H1 (cell line): ENCODE measurements around the gene ANKS1A. TPM values are rescaled to one million over a fixed set of nuclear protein-coding genes. Genes with fewer than 3 reads are reported as not detected.
A peak's percentile ranks its signal among the peaks of the same experiment; 100 is the strongest.

Source experiments
- CTCF ChIA-PET: fragments of 300-600 bp; sonication (Branson Sonifier 250); formaldehyde crosslinking; loops from one replicate; lab custom pipeline; 2021; ENCODE audit not compliant: partially characterized antibody; lab: Charles Lee
- POLR2A ChIA-PET: fragments of 300-600 bp; sonication (Branson Sonifier 250); formaldehyde crosslinking; loops from one replicate; lab custom pipeline; 2021; ENCODE audit warnings: inconsistent platforms; ENCODE audit not compliant: partially characterized antibody; lab: Charles Lee
- DNase-seq, 2 experiments: peaks; one replicate each; pipeline versions ENCODE4 v3.0.0 to v3.0.0-alpha.2; 2010 to 2022; ENCODE audit warnings: low spot score in 2 of 2, low read depth in 1 of 2, mixed read lengths in 1 of 2
- FAIRE-seq: peaks from 2 replicates; lab custom pipeline; 2011; peaks lifted over from hg19 to GRCh38; lab: Jason Lieb, UNC
- H2AFZ ChIP-seq: 2 replicates; pipeline ENCODE4 v1.8.1; 2012; ENCODE audit warnings: low read length, inconsistent platforms
- H2AK5ac ChIP-seq: 2 replicates; pipeline ENCODE4 v1.6.1; 2013; ENCODE audit warnings: low read depth, low read length
- H2BK120ac ChIP-seq: replicated peaks from 2 replicates; pipeline ENCODE3; 2013; ENCODE audit warnings: low read depth, low read length, inconsistent platforms
- H2BK12ac ChIP-seq: 2 replicates; pipeline ENCODE4 v1.6.1; 2013; ENCODE audit warnings: low read depth, low read length
- H2BK15ac ChIP-seq: 2 replicates; pipeline ENCODE4 v1.6.1; 2013; ENCODE audit warnings: low read length
- H2BK20ac ChIP-seq: 2 replicates; pipeline ENCODE4 v1.6.1; 2013; ENCODE audit warnings: low read length
- H2BK5ac ChIP-seq: 2 replicates; pipeline ENCODE4 v1.6.1; 2013; ENCODE audit warnings: low read depth, low read length
- H3K14ac ChIP-seq: 2 replicates; pipeline ENCODE4 v1.6.1; 2013; ENCODE audit warnings: inconsistent platforms; ENCODE audit not compliant: insufficient read length
- H3K18ac ChIP-seq: 2 replicates; pipeline ENCODE4 v1.6.1; 2013; ENCODE audit warnings: low read length; ENCODE audit errors: extremely low read depth
- H3K23ac ChIP-seq: 2 replicates; pipeline ENCODE4 v1.6.1; 2013; ENCODE audit warnings: inconsistent platforms; ENCODE audit not compliant: insufficient read length
- H3K23me2 ChIP-seq: 2 replicates; pipeline ENCODE4 v1.6.1; 2013; ENCODE audit warnings: low read depth, low read length
- H3K27ac ChIP-seq: 2 replicates; pipeline ENCODE4 v1.6.1; 2011; ENCODE audit warnings: low read depth, low read length, inconsistent platforms
- H3K27me3 ChIP-seq, 4 experiments: replicated peaks in 1 of 4; 1 replicate in 1 of 4; 2 replicates in 3 of 4; pipeline versions ENCODE4 v1.6.1 to v1.8.1; 2011 to 2013; ENCODE audit warnings: low read length in 3 of 4, mild to moderate bottlenecking in 3 of 4, inconsistent platforms in 2 of 4, mixed read lengths in 2 of 4, moderate library complexity in 1 of 4; ENCODE audit not compliant: control insufficient read depth in 3 of 4, insufficient read depth in 3 of 4; ENCODE audit errors: extremely low read depth in 1 of 4
- H3K36me3 ChIP-seq, 4 experiments: 2 replicates each; pipeline versions ENCODE4 v1.6.1 to v1.8.1; 2011 to 2013; ENCODE audit warnings: mild to moderate bottlenecking in 4 of 4, low read length in 3 of 4, moderate library complexity in 2 of 4, control low read depth in 1 of 4, inconsistent platforms in 1 of 4; ENCODE audit not compliant: insufficient read depth in 4 of 4, control insufficient read depth in 2 of 4
- H3K4ac ChIP-seq: replicated peaks from 2 replicates; pipeline ENCODE3; 2013; ENCODE audit warnings: low read length, low read depth, mixed read lengths, inconsistent platforms; ENCODE audit not compliant: insufficient read length
- H3K4me1 ChIP-seq, 4 experiments: replicated peaks in 1 of 4; 1 replicate in 1 of 4; 2 replicates in 3 of 4; pipeline versions ENCODE4 v1.6.1 to v1.8.1; 2011 to 2013; ENCODE audit warnings: low read length in 3 of 4, inconsistent platforms in 2 of 4, mixed read lengths in 1 of 4; ENCODE audit not compliant: insufficient read depth in 4 of 4, control insufficient read depth in 3 of 4
- H3K4me2 ChIP-seq, 2 experiments: 2 replicates each; pipeline versions ENCODE4 v1.6.1 to v1.8.1; 2011 to 2013; ENCODE audit warnings: low read depth in 2 of 2, low read length in 2 of 2, control low read depth in 1 of 2, inconsistent platforms in 1 of 2, mild to moderate bottlenecking in 1 of 2; ENCODE audit not compliant: insufficient read depth in 1 of 2
- H3K4me3 ChIP-seq, 4 experiments: fragments of 200-600, 300-600 bp in 1 of 4; sonication (generic), shearing (Covaris generic), sonication (Bioruptor Twin) in 1 of 4; 2 replicates each; pipeline versions ENCODE4 v1.5.1 to v1.8.1; 2011 to 2016; ENCODE audit warnings: low read length in 4 of 4, low read depth in 3 of 4, control low read depth in 2 of 4, inconsistent platforms in 2 of 4, mild to moderate bottlenecking in 2 of 4, mixed read lengths in 1 of 4, moderate library complexity in 1 of 4; ENCODE audit not compliant: insufficient read depth in 2 of 4; ENCODE audit errors: extremely low read depth in 1 of 4
- H3K56ac ChIP-seq: replicated peaks from 2 replicates; pipeline ENCODE3; 2013; ENCODE audit warnings: low read depth, mild to moderate bottlenecking, mixed read lengths, low read length, inconsistent platforms; ENCODE audit not compliant: insufficient read length
- H3K79me1 ChIP-seq: 2 replicates; pipeline ENCODE4 v1.6.1; 2013; ENCODE audit warnings: low read depth, low read length, control low read depth
- H3K79me2 ChIP-seq, 2 experiments: 2 replicates each; pipeline versions ENCODE4 v1.6.1 to v1.8.1; 2012 to 2013; ENCODE audit warnings: low read length in 2 of 2, mild to moderate bottlenecking in 2 of 2, inconsistent platforms in 1 of 2; ENCODE audit not compliant: insufficient read depth in 2 of 2, control insufficient read depth in 1 of 2
- H3K9ac ChIP-seq, 4 experiments: replicated peaks in 1 of 4; 1 replicate in 1 of 4; 2 replicates in 3 of 4; pipeline versions ENCODE4 v1.6.1 to v1.8.1; 2011 to 2013; ENCODE audit warnings: low read depth in 3 of 4, low read length in 3 of 4, control low read depth in 2 of 4, mild to moderate bottlenecking in 2 of 4, moderate library complexity in 2 of 4, inconsistent platforms in 1 of 4; ENCODE audit errors: extremely low read depth in 1 of 4
- H3K9me3 ChIP-seq, 2 experiments: 2 replicates each; pipeline versions ENCODE4 v1.6.1 to v1.8.1; 2012 to 2013; ENCODE audit warnings: mild to moderate bottlenecking in 2 of 2, moderate library complexity in 2 of 2, control low read depth in 1 of 2, inconsistent platforms in 1 of 2, low read depth in 1 of 2, low read length in 1 of 2, mixed read lengths in 1 of 2; ENCODE audit not compliant: insufficient read depth in 2 of 2
- H4K20me1 ChIP-seq, 2 experiments: replicated peaks in 1 of 2; 2 replicates each; pipeline versions ENCODE3 to v1.8.1; 2011 to 2013; ENCODE audit warnings: inconsistent platforms in 2 of 2, low read length in 2 of 2, mild to moderate bottlenecking in 1 of 2; ENCODE audit not compliant: insufficient read depth in 2 of 2, control insufficient read depth in 1 of 2
- H4K5ac ChIP-seq: 2 replicates; pipeline ENCODE4 v1.6.1; 2013; ENCODE audit warnings: low read length, low read depth, mixed read lengths, inconsistent platforms; ENCODE audit not compliant: insufficient read length
- H4K8ac ChIP-seq: 2 replicates; pipeline ENCODE4 v1.8.0; 2013; ENCODE audit warnings: mild to moderate bottlenecking, moderate library complexity, low read length, inconsistent platforms; ENCODE audit not compliant: insufficient read depth; ENCODE audit errors: extremely low read depth
- H4K91ac ChIP-seq: replicated peaks from 2 replicates; pipeline ENCODE3; 2013; ENCODE audit warnings: low read length, mixed read lengths, inconsistent platforms; ENCODE audit not compliant: insufficient read length
- ASH2L ChIP-seq: fragments of 200-600, 300-600 bp; sonication (generic); IDR thresholded peaks from one replicate; pipeline ENCODE4 v1.7.1; 2017; ENCODE audit warnings: low read length
- BACH1 ChIP-seq: IDR thresholded peaks from 2 replicates; pipeline ENCODE4 v1.6.1; 2012; ENCODE audit warnings: low read length, improper control_type of control experiment
- CHD1 ChIP-seq: IDR thresholded peaks from 2 replicates; pipeline ENCODE4 v1.6.1; 2012; ENCODE audit warnings: low read depth, low read length, improper control_type of control experiment
- HDAC6 ChIP-seq: IDR thresholded peaks from one replicate; pipeline ENCODE4 v1.7.1; 2012; ENCODE audit warnings: low read depth, mild to moderate bottlenecking, inconsistent platforms, low read length, moderate library complexity
- KDM5A ChIP-seq: fragments of 200-600 bp; IDR thresholded peaks from 2 replicates; pipeline ENCODE4 v1.7.1; 2012; ENCODE audit warnings: mild to moderate bottlenecking, low read length, inconsistent platforms, mixed read lengths
- NRF1 ChIP-seq: IDR thresholded peaks from 2 replicates; pipeline ENCODE4 v1.6.1; 2011; ENCODE audit warnings: mild to moderate bottlenecking, low read depth, low read length, improper control_type of control experiment
- RBBP5 ChIP-seq: IDR thresholded peaks from 2 replicates; pipeline ENCODE4 v1.7.1; 2012; ENCODE audit warnings: low read depth, mild to moderate bottlenecking, inconsistent platforms, low read length, moderate library complexity, borderline replicate concordance
- RNF2 ChIP-seq: fragments of 200-900, 300-1000 bp; sonication (generic); IDR thresholded peaks from 2 replicates; pipeline ENCODE4 v1.7.1; 2016; ENCODE audit warnings: borderline replicate concordance, low read depth, mild to moderate bottlenecking, antibody characterized with exemption, low read length; ENCODE audit not compliant: poor library complexity, severe bottlenecking; ENCODE audit errors: missing control alignments
- SRF ChIP-seq: IDR thresholded peaks from 2 replicates; pipeline ENCODE4 v1.6.1; 2011; ENCODE audit warnings: mild to moderate bottlenecking, low read depth, low read length, moderate library complexity
- SUZ12 ChIP-seq: fragments of 200-600 bp; sonication (generic); IDR thresholded peaks from 2 replicates; pipeline ENCODE4 v1.6.1; 2012; ENCODE audit warnings: mild to moderate bottlenecking, inconsistent platforms, low read length, moderate library complexity, mixed read lengths
- TEAD4 ChIP-seq: IDR thresholded peaks from 2 replicates; pipeline ENCODE4 v1.6.1; 2012; ENCODE audit warnings: low read depth, low read length, inconsistent platforms, mixed read lengths
- WGBS, 2 experiments: shearing (Covaris generic) in 1 of 2; methylation state at CpG; one replicate each; pipeline versions ENCODE4 v1.1.6 to v1.1.7; 2013 to 2015; ENCODE audit warnings: low lambda C conversion rate in 2 of 2, mixed read lengths in 2 of 2, inconsistent platforms in 1 of 2, low coverage in 1 of 2, missing lambda C conversion rate in 1 of 2; ENCODE audit not compliant: insufficient replicate concordance in 2 of 2, insufficient coverage in 1 of 2, insufficient read length in 1 of 2; ENCODE audit errors: extremely low coverage in 1 of 2, missing lambda C conversion rate in 1 of 2; 5-methylcytosine and 5-hydroxymethylcytosine counted together
- polyA plus RNA-seq, 7 experiments: library from polyadenylated mRNA; depleted of rRNA in 3 of 7; stranded (reverse) in 5 of 7; unstranded in 2 of 7; fragments of >200 nt in 5 of 7; fragments of 200-250 nt in 2 of 7; gene quantifications; 1 replicate in 5 of 7; 2 replicates in 1 of 7; 4 replicates in 1 of 7; pipeline versions ENCODE4 v1.2.1 to v1.2.3, GENCODE V29; 2011 to 2013; ENCODE audit warnings: missing spikeins in 2 of 7, mixed read lengths in 2 of 7
- total RNA-seq: library from RNA; stranded (reverse); fragmentation: NEBNext Ultra II Directional; extraction: Animal tissue kit (Norgen Biotek cat#: 25700); gene quantifications from 2 replicates; pipeline ENCODE4 v1.2.1, GENCODE V29; 2021
- TF ChIP-seq, protein P1 (sequence below): IDR thresholded peaks from 2 replicates; pipeline ENCODE4 v1.6.1; 2012; ENCODE audit warnings: inconsistent platforms

Gene ANKS1A
- total and polyA plus RNA-seq, 2 of the 8 experiments (the other 6 are each of a cell fraction or from before 2014, with no cell fraction given), result 9.8 to 30.9 TPM

DNA sequence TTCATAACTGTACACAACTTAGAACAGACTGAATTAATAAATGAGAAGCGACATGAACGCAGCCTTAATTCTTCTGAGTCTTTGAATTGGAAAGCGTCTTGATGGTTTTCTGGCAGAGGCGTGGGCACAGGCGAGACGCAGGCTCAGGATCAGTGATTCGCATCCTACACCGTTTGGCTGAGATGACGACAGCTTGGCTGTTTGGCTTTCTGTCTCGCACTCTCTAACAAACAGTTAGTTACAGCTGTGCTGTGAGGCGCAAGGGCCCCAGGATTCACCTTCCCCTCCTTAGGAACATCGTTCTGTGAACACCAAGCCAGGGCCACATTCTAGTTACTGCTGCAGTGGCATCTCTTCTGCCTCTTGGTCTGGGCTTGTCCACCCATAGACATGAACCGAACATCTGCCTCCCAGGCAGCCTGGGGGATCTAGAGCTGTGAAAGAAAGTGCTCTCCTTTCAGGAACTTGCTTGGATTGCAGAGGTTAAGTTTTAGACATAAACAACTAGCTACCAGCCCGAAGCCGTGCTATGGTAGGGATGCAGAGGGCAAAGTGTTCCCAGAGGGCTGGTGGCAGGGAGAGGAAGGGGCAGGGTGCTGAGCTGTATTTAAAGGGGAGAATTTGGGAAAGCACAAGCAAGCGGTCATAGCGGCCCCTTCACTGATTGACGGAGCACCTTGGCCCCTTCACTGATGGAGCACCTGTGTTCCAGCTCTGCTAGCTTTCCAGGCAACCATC lies 202.5 kb downstream of the ANKS1A start:
- Histone ChIP-seq H3K4ac (no peak overlapping the region), H2AK5ac (no peak overlapping the region), H3K18ac (no peak overlapping the region), H2AFZ (no peak overlapping the region), H3K14ac (no peak overlapping the region), H3K23ac (no peak overlapping the region), H2BK12ac (no peak overlapping the region), H3K27me3 (no peaks in the 10 kb centered on the region), H2BK20ac (no peak overlapping the region), H3K23me2 (no peaks in the 10 kb centered on the region), H4K8ac (no peak overlapping the region), H2BK15ac (no peak overlapping the region), H3K4me3 (no peak overlapping the region), H3K79me2 (no peaks in the 10 kb centered on the region), H4K20me1 (no peaks in the 10 kb centered on the region), H3K9ac (no peak overlapping the region), H3K79me1 (no peaks in the 10 kb centered on the region), H4K5ac (no peak overlapping the region), H3K56ac (no peak overlapping the region), H3K36me3 (peaks cover 0 to 8% (median 5%) of the 10 kb centered on the region in 4 experiments; a peak in 5 of 8 replicates), H2BK5ac (peak overlapping the region; percentile 8; the same call in 1 of the 2 replicates), H2BK120ac (no peak overlapping the region), H3K4me1 (peaks cover 0 to 6% (median 3%) of the 10 kb centered on the region in 4 experiments; a peak in 6 of 7 replicates), H3K4me2 (no peak overlapping the region), H4K91ac (no peak overlapping the region), H3K27ac (no peak overlapping the region), H3K9me3 (no peaks in the 10 kb centered on the region)
- FAIRE-seq (no peak), DNase-seq (peak in 1 of 2 experiments; percentile 41)
- ChIA-PET POLR2A (interaction anchor here (0.6 kb wide), 1 partner anchor 862 kb away, joined by 3 read pairs; no protein-coding TSS in a partner anchor), CTCF (interaction anchor here (0.9 to 4.8 kb wide), 10 partner anchors 13 to 149 kb away, joined by 3 to 20 read pairs (median 4); no protein-coding TSS in a partner anchor)
- 91% methylated on average over 18 of the region's 18 CpGs; no CpG with 5 or more reads in 1 of the 2 experiments for WGBS, 2 experiments
- no peak for TF ChIP-seq NRF1
- no peak for TF ChIP-seq ASH2L
- no peak for TF ChIP-seq SRF
- no peak for TF ChIP-seq TEAD4
- TF ChIP-seq BACH1, result no peak
- TF ChIP-seq SUZ12, result no peak
- no peak for TF ChIP-seq RBBP5
- TF ChIP-seq RNF2, result no peak
- TF ChIP-seq HDAC6, result no peak
- no peak for TF ChIP-seq CHD1
- TF ChIP-seq, protein P1, sequence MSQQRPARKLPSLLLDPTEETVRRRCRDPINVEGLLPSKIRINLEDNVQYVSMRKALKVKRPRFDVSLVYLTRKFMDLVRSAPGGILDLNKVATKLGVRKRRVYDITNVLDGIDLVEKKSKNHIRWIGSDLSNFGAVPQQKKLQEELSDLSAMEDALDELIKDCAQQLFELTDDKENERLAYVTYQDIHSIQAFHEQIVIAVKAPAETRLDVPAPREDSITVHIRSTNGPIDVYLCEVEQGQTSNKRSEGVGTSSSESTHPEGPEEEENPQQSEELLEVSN, result no peak
- TF ChIP-seq KDM5A, result no peak
